Uterus (tissue), 2 donors: ENCODE measurements around the gene MRPL49.

Source experiments
- CTCF ChIP-seq, 4 experiments: fragments of 200-600 bp in 2 of 4; fragments of 450-650 bp in 2 of 4; sonication (generic) in 2 of 4; IDR thresholded peaks; one replicate each; pipeline ENCODE4 v1.5.1; 2016 to 2019; ENCODE audit warnings: antibody characterized with exemption in 4 of 4, mild to moderate bottlenecking in 2 of 4, moderate library complexity in 1 of 4
- POLR2A ChIP-seq, 2 donors: fragments of 450-650 bp; IDR thresholded peaks; one replicate each; pipeline ENCODE4 v1.6.1; 2016; ENCODE audit warnings: antibody characterized with exemption in 2 of 2, mild to moderate bottlenecking in 1 of 2, moderate library complexity in 1 of 2

GRCh38 chr11:65128182-65129145 lies 6.3 kb downstream of the MRPL49 start:
- TF ChIP-seq CTCF (IDR thresholded peaks at IDR 0.05) = no peak
- no peak for TF ChIP-seq POLR2A (IDR thresholded peaks at IDR 0.05)
